ENCODE results near the gene ARMCX2. TPM values are rescaled to one million over a fixed set of nuclear protein-coding genes. Genes with fewer than 3 reads are reported as not detected.

The ARMCX2 gene
- total and polyA plus RNA-seq, 12 donors: 38.3 to 208 (median 75.3) TPM

DNA sequence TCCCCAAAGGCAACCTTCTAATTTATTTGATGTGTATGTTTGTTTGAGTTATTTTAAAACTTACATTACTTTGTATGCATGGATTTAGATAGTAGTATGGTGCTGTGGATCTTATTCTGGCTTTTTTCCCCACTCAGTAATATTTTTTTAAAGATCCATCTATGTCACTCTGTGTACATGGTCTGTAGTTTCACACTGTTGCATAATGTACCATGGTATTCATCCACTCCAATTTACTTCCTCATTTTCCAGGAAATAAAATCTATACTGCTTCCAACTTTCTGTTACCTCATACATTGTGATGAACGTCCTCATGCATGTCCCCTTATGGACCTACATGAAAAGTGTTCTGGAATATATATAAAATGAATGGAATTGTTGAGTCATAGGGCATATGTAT lies 17.6 kb downstream of the ARMCX2 start:
- DNase-seq: no peak
- Histone ChIP-seq H3K36me3 (replicated peaks in 1 of 2) (no peaks in the 10 kb centered on the region), H3K27me3 (no peaks in the 10 kb centered on the region), H3K4me1 (replicated peaks in 1 of 2) (no peaks in the 10 kb centered on the region), H3K9me3 (replicated peaks in 1 of 3) (no peaks in the 10 kb centered on the region), H3K4me3 (no peak overlapping the region), H3K27ac (no peak overlapping the region)
- WGBS, 4 donors: 41 to 71% (median 45%) methylated on average over 1 of the region's 1 CpG
- TF ChIP-seq, protein P1, sequence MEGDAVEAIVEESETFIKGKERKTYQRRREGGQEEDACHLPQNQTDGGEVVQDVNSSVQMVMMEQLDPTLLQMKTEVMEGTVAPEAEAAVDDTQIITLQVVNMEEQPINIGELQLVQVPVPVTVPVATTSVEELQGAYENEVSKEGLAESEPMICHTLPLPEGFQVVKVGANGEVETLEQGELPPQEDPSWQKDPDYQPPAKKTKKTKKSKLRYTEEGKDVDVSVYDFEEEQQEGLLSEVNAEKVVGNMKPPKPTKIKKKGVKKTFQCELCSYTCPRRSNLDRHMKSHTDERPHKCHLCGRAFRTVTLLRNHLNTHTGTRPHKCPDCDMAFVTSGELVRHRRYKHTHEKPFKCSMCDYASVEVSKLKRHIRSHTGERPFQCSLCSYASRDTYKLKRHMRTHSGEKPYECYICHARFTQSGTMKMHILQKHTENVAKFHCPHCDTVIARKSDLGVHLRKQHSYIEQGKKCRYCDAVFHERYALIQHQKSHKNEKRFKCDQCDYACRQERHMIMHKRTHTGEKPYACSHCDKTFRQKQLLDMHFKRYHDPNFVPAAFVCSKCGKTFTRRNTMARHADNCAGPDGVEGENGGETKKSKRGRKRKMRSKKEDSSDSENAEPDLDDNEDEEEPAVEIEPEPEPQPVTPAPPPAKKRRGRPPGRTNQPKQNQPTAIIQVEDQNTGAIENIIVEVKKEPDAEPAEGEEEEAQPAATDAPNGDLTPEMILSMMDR (IDR thresholded peaks at IDR 0.05): no peak
- no peak for TF ChIP-seq POLR2A (IDR thresholded peaks at IDR 0.05)
- intact Hi-C loops (cut with DNase I): no loop called here

DNA sequence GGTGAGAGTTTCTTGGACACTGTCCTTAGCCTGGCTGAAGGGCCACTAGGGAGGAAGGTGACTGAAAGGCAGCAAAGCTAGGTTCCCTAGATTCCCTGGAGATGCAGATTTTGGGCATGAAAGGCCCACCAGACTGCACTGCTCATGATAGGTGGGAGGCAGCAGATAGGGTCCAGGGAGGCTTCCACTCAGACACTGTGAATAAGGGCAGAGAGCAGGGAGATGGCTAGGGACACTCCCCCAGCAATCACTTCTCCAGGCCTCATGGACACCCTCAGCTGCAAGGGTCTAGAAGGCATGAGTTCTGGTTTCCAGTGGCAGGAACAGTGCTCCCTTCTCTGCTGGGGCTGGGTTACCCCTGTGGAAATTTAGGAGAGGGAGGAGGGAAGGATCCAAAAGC lies 20.1 kb downstream of the ARMCX2 start:
- Histone ChIP-seq H3K9me3 (replicated peaks in 1 of 3) (no peaks in the 10 kb centered on the region), H3K27ac (no peak overlapping the region), H3K4me3 (no peak overlapping the region), H3K27me3 (no peaks in the 10 kb centered on the region), H3K36me3 (replicated peaks in 1 of 2) (no peaks in the 10 kb centered on the region), H3K4me1 (replicated peaks in 1 of 2) (no peaks in the 10 kb centered on the region)
- DNase-seq: no peak
- intact Hi-C loops (cut with DNase I): no loop called here
- TF ChIP-seq, protein P1 (IDR thresholded peaks at IDR 0.05): no peak
- TF ChIP-seq POLR2A (IDR thresholded peaks at IDR 0.05): no peak

DNA sequence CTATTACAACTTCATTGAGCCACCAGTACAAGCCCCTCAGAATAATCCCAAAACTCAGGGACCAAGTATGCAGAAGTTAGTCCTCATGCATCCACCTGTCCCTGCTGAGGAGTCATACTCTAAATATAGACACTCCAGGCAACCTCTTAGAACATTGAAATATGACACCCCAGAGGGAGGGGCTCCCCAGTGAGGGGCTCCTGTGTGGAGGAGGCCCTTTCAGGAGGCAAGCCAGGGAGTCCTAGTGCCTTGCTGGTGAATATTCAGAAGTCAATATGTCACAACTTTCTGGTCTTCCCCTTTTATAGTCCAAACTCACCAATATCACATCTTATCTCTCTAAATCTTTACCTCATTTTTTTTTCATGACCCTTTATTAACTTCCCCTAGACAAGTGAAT lies 40.3 kb downstream of the ARMCX2 start:
- H3K27ac ChIP-seq: no peak overlapping the region
- TF ChIP-seq POLR2A (IDR thresholded peaks at IDR 0.05): no peak
- TF ChIP-seq, protein P1 (IDR thresholded peaks at IDR 0.05): no peak
- no peaks in the 10 kb centered on the region for H3K27me3 ChIP-seq
- intact Hi-C loops (cut with DNase I): loop anchor here in 1 of 2 donors (5.0 kb wide), 1 partner anchor 38 kb away; the partner anchor contains the start of gene ARMCX2
- H3K4me1 ChIP-seq (replicated peaks in 1 of 2): peaks cover 0 to 6% of the 10 kb centered on the region in 2 donors
- no peak overlapping the region for H3K4me3 ChIP-seq
- no peaks in the 10 kb centered on the region for H3K36me3 ChIP-seq (replicated peaks in 1 of 2)
- H3K9me3 ChIP-seq (replicated peaks in 1 of 3): no peaks in the 10 kb centered on the region
- peak in 1 of 7 donors; percentile 30 for DNase-seq

- Histone ChIP-seq H3K27me3 (no peaks in the 10 kb centered on the region), H3K27ac (peak within 1 kb of the TSS; percentile 7 to 83 (median 60)), H3K9me3 (replicated peaks in 1 of 3) (no peaks in the 10 kb centered on the region), H3K4me3 (peak within 1 kb of the TSS in 3 of 4 donors; percentile 11 to 53 (median 37)), H3K36me3 (replicated peaks in 1 of 2) (no peaks in the 10 kb centered on the region), H3K4me1 (replicated peaks in 1 of 2) (peaks cover 0 to 6% of the 10 kb centered on the region in 2 donors)
- peak; percentile 65 to 91 (median 77) for DNase-seq
- WGBS, 4 donors: 0 to 43% (median 16%) methylated on average over 11 to 39 of the region's 39 CpGs
- TF ChIP-seq POLR2A (IDR thresholded peaks at IDR 0.05): peak in 1 of 2 donors; percentile 35
- TF ChIP-seq, protein P1 (IDR thresholded peaks at IDR 0.05): peak in 5 of 6 experiments; percentile 13 to 46 (median 40)
- intact Hi-C loops (cut with DNase I): loop anchor here in 1 of 2 donors (5.0 kb wide), 1 partner anchor 40 kb away; the partner anchor contains the start of gene ARMCX2
These were observed 42.1 kb downstream of the ARMCX2 start, which contains the start of gene ARMCX6 for GRCh38 chrX:101617211-101618191. Gene ARMCX6 (minus strand): TSS chrX:101618000. CDS start chrX:101616620, 1,380 bp downstream.
